CD4-positive, alpha-beta T cell treated with Interleukin-12 subunit alpha and Interleukin-12 subunit beta, for 1 hour (primary cell): ENCODE measurements around the gene TBL1X.
"Not testable (repeated sequence)": the region's sequence is repeated elsewhere in the genome, so short reads cannot be mapped to it uniquely, and the experiment has no call there.

Experiments used
- DNase-seq: peaks from one replicate; pipeline ENCODE4 v3.0.0-alpha.2; 2020

TBL1X gene

DNA sequence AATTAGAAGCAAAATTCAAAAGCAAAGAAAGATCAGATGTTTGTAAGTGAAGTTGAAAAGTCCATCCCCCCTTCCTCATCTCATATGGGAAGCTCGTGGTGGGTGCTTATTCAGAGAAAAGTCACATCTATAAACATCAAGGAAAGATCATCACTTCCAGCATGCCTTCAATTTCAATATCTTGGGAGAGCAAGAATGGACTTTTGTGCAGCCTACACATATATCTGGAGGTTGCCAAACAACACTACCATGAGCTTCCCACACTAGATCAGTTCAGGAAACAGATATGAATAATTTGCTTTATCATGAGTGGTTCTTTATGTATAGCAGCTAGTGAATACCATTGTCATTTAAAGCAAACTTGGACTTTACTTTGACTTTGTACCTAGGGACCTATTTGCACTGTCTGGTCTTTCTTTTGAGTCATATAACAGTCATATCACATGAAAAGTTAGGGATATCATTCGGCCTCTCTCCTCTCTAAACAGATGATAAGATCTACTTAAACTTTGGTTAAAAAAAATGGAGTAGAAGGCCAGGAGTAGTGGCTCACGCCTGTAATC, 5.6 kb upstream of the TBL1X start:
- DNase-seq, result no peak

- no peak for DNase-seq
These were observed 3.8 kb upstream of the TBL1X start for GRCh38 chrX:9461087-9461486.

DNA sequence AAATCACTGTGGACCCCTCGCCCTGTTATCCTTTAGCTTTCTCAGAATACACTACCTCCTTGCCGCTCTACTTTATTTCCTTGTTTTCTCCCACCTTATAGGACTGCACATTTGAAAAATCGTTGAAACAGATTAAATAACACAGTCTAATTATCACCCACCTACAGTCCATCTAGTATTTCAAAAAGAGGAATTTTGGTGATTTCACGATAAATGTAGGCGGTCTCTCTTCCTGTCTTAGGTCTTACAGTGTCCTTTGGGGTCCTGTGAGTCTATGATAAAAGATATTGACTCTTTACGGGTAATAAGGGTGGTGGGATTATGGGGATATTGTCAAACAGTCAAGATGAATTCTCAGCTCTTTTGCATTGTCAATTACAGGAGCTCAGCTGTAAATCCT, 2.4 kb upstream of the TBL1X start:
- DNase-seq, result no peak

DNA sequence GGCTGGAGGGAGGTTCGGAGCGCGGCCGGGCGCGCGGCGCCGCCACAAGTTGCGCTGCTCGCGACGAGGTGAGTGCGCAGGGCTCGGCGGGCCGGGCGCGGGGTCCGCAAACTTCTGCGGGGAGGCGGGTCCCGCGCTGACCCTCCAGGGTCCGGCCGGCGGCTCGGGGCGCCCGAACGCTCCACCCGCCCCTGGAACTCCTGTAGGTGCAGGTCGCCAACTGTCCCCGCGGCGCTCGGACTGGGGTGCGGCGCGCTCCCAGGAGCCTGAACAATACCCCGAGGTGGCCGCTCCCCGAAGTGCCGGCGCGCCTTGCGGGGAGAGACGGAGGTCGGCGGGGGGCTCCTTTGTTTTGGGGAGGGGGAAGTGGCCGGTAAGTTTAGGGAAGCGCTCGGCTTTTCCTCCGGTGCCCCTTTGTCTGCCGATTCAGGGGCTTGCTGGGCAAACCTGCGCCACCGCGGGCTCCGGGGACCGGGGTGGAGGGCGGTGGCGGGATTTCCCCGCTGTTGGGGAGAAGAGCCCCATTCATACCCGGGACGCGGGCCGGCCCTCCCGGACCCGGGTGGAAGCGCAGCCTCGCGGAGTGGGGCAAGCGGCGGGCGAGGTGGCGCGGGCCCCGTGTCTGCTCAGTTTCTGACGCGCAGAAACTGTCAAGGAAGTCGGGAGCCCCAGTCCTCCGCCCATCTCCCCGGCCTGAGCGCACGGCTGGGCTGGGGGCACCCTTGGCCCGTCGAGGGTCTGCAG, 694 bp downstream of the TBL1X start:
- DNase-seq, result peak; percentile 45

GRCh38 chrX:9466124-9466495, 1.3 kb downstream of the TBL1X start:
- DNase-seq, result no peak

DNA sequence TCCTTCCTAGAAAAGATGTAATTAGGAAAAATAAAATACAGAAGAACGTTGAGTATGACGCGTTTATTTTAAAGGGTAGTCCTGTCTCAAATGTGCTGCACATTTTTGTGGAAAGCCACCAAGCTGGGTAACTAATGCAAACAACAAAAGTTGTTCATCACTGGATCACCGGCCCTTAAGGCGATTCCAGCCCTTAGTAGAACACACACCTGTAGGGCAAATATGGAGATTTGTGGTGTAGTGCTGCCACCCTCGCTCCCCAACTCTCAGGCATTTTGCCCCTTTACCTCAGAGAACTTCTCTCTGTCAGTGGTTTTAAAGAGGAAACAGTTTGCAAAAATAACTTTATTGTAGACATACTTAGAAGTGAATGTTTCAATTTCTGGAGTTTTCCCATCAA, 1.9 kb downstream of the TBL1X start:
- no peak for DNase-seq

DNA sequence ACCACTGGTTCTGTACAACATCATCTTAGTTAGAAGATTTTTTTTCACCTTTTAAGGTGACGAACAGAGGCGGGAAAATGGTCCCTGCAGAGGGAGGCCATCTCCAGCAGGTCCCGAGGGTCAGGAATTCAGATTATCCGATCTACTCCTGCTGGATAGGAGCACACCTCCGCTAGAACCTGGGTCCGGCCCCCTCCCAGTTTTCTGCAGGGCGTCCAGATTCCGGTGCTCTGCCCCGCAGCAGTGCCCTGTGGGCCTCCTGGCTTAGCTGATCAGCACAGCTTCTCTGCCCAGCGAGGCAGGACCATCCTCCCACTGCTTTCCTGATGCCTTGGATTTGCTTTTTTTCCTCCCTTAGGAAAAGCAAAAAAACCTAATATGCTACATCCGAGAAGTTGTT, 2.3 kb downstream of the TBL1X start:
- DNase-seq, result no peak

GRCh38 chrX:9467751-9468150, 2.9 kb downstream of the TBL1X start:
- DNase-seq, result no peak

DNA sequence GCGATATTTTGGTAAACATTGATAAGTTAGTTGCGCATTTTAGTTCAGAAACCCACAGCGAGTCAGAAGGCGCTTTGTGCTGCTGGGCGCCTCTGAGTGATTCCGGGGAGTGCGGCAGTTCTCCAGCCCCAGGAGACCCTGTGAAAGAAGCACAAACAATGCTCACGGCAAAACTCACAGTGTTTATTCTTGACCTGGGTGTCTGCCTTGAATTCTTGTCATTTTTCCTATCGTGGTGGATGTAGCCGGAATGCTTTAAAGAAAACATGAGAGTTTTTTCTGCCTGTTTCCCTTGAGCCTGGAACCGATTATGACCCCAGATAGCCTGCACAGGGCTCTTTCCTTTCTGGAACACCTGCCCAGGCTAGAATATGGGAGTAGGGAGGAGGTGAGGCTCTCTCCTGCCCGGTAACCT, 6.7 kb downstream of the TBL1X start:
- no peak for DNase-seq

DNA sequence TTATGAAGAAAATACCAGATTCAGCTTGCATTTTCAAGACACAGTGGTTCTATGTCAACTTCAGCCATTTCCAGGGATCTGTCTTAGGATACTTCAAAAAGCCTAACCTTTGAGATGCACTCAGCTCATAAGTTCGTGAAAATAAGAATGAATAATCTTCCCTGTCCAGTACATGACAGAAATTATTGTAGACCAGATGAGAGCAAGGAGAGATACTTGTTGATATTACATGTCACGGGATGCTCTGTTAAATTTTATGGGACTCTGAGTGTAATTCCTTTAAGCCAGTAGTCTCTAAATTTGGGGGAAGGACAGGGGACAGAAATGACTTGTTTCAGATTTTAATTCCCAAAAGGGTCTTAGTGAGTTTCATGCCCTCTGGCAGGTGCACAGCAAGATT, 8.8 kb downstream of the TBL1X start:
- DNase-seq, result no peak

DNA sequence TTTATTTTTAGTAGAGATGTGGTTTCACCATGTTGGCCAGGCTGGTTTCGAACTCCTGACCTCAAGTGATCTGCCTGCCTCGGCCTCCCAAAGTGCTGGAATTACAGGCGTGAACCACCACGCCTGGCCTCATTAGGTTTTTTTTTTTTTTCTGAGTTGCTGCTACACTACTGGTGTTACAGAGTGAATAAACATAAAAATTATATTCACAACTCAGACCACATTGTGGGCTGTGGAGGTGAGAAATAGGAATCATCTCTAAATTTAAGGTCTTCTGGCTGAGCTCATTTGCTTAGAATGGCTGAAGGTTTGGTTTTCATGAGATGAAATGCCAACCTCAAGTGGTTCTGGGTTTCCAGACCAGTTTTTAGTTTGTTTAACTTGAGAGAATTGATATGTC, 10.6 kb downstream of the TBL1X start:
- not testable (repeated sequence) for DNase-seq

DNA sequence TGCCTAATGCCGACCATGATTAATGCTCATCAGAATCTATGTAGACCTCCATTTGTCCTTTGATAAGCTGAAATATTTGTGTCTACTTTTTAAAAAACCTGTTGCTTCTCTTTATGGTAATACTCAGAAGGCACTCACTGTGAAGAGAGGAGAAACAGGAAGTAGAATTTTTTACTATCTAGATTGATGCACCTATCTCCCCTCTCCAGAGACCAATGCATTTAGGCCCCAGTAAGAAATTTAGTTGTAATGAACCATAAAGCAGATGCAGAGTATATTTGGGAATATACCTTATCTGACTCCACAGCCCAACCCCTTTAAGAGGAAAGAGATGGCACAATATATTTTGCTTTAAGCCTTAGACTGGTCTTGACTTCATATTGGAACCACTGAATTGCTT, 11.1 kb downstream of the TBL1X start:
- no peak for DNase-seq

DNA sequence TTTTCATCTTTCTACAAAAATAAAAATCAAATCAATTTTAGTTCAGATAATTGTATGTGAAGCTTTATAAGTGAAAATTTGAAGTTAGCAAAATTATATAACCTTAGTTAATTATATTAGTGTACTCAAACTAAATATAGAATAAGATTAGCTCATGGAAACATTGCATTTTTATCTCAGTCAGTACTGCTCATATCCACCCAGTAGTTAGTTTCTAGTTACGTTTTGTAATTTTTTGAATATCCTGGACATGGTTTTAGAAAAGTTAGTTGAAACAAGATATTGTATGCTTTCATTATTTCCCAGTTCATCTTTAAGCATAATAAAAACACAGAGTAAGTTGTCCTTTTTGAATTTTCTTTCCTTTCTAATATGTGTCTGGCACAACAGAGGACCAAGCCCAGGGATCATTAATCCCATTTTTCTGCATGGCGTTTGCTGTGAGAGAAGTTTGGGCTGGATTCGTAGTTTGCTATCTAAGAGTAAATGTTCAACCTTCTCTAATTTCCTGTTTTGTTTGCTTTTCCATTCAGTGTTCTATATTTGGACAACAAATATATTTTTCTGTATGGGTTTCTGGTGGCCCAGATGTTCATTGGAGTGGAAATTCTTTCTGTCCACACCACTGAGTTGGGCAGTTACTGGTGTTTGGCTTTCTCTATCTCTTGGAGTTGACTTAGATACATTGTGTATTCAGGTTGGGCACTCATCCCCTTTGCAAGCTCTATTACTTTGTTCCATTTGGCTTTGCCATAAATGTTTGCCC, 12.1 kb downstream of the TBL1X start:
- no peak for DNase-seq

DNA sequence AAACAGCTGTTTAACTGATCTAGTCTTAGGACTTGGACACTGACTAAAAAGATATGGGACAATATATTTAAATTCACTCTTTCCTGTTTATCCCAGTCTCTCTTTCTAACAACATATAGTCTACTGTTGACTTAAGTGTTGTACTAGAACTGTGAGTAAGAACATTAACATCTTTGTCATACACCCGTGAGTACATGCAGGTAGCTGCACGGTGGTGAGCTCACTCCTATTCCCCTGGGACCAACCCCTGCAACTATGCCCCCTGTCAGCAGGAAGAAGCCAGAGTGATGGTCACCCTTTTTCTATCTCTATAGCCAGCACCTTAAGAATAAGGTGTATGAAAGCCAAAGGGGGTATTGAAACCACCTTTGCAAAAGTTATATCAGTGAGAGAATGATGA, 17.6 kb downstream of the TBL1X start:
- no peak for DNase-seq

DNA sequence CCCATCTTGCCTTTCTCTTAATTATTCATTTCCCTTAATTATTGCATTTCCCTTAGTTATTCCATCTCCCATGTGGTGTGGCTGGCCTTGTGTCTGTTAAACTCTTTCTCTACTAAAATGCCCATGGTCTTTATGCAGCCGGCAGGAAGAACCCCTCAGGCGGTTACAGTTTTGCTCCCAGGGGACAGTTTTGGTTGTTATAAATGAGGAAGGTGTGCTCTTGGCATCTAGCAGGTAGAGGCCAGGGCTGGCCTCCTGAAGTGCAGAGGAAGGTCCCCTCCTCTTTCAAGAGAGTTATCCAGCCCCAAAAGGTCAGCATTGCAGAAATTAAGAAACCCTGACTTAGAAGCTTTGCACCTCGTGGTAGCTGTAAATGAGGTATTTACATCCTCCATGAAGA, 18.0 kb downstream of the TBL1X start:
- DNase-seq, result no peak

GRCh38 chrX:9483376-9483775, 18.5 kb downstream of the TBL1X start:
- no peak for DNase-seq

DNA sequence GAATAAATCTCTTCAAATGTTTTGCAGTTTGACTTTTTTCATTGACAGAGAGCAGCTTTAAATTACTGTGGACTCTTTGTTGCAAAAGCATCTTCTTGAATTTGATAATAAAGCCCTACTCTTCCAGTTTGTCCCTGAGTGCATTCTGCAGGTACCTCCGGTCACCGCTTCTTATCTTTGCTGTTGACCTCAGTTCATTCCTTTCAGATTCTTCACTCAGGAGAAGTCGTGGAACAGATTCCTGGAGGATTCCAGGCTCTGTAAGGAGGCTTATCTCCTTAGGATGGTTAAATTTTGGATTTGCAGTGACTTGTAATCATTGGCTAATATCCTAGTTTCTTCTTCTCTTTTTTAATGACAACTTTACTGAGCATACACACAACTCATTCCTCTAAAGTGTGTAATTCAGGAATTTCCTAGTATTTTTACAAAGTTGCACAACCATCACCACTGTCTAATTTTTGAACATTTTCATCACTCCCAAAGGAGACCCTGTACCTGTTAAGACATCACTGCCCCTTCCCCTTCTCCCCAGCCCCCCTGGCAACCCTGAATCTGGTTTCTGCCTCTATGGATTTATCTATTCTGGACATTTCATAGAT, 22.0 kb downstream of the TBL1X start:
- no peak for DNase-seq

DNA sequence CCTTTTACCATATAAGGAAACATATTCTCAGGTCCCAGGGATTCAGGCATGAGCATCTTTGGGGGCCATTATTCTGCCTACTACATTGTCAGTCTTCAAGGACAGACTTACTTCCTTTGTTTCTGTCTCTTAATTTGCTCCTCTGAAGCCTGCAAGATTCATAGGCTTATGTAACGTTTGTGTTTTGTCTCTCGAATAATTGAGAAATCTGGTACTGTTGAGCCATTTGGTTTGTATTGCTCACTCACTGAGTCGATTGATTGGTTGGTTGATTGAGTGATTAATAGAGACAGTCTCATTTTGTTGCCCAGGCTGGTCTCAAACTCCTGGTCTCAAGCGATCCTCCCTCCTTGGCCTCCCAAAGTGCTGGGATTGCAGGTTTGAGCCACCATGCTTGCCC, 23.7 kb downstream of the TBL1X start:
- no peak for DNase-seq

DNA sequence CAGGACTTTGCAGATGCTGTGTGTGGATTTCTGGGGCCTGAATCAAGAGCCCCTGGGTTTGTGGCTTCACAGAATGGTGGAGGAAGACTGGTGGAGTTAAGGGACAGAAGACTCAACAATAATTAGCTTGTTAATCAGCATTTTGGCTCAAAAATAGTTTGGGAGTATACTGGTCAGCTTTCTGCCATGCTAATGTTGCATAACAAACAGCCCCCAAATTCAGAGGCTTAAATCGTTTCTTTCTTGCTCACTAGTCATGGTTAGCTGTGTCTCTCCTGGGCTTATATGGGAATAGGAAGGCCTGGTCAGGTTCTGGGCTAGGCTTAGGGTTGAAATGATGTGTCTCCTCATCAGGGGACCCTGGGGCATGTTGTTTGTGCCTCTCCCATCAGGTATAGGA, 24.4 kb downstream of the TBL1X start:
- no peak for DNase-seq

- DNase-seq, result no peak
These were observed 28.0 kb downstream of the TBL1X start for GRCh38 chrX:9492901-9493300.

- no peak for DNase-seq
These were observed 29.1 kb downstream of the TBL1X start for GRCh38 chrX:9493936-9494335.

- no peak for DNase-seq
These were observed 29.9 kb downstream of the TBL1X start for GRCh38 chrX:9494771-9495170.

- no peak for DNase-seq
These were observed 30.6 kb downstream of the TBL1X start for GRCh38 chrX:9495496-9495895.

GRCh38 chrX:9498236-9498635, 33.4 kb downstream of the TBL1X start:
- no peak for DNase-seq
